NOMO-1 treated with DMSO at 0.1 percent for 48 hours (cell line): ENCODE results near the gene LAYN.

ENCODE experiments used
- DNase-seq: peaks from one replicate; lab custom pipeline; 2025; ENCODE audit not compliant: unreplicated experiment; lab: John Stamatoyannopoulos, UW

Gene LAYN

DNA sequence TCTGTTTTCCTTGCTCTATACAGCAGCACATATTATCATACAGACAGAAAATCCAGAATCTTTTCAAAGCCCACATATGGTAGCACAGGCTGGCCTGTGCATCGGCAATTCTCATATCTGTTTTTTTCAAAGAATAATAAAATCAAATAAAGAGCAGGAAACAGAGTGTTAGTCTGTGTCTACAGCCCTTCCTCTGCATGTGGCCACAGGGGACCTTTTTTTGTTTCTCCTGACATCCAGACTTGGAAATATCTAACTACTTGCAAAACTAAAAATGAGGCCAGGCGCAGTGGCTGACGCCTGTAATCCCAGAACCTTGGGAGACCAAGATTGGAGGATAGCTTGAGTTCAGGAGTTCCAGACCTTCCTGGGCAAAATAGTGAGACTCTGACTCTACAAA, 20.3 kb downstream of the LAYN start:
- no peak for DNase-seq

DNA sequence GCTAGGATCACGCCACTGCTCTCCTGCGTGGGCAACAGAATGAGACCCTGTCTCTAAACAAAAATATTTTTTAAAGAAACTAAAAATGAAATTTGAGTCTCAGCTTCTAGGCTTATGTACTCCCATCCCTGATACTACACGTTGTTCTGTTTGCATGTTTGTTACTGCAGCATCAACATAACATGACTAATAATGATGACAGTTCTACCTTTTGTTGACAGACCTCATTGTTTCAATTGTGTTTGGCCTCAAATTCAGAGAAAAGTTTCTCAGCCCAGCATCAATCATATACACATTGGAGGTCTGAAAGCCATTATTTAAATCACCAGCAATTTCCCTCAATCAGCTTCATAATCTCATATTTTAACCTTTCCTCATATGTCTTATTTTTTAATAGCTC, 20.8 kb downstream of the LAYN start:
- DNase-seq: no peak

DNA sequence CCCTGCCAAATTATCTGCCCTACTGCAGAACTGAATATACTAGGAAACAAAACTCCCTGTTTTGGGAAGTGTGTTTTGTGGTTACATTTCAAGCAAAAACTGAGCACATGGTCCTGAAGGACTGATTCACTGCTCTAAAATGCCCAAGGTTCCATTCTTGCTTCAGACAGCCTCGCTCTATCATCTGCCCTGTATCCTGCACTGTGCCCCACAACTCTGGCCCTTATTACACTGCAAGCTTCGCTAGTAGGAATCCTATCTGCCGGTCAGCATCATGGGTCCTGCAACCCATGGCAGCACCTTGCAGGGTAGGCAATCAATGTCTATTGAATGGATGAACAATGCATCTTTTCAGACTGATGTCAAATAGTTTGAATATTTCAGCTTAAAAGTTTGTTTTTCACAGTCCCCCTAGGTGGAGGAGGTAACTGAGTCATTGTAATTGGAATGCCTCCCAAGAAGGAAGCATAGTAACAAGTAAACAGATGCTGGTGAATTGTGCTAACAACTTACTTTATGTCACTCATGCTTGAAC, 21.3 kb downstream of the LAYN start:
- no peak for DNase-seq

DNA sequence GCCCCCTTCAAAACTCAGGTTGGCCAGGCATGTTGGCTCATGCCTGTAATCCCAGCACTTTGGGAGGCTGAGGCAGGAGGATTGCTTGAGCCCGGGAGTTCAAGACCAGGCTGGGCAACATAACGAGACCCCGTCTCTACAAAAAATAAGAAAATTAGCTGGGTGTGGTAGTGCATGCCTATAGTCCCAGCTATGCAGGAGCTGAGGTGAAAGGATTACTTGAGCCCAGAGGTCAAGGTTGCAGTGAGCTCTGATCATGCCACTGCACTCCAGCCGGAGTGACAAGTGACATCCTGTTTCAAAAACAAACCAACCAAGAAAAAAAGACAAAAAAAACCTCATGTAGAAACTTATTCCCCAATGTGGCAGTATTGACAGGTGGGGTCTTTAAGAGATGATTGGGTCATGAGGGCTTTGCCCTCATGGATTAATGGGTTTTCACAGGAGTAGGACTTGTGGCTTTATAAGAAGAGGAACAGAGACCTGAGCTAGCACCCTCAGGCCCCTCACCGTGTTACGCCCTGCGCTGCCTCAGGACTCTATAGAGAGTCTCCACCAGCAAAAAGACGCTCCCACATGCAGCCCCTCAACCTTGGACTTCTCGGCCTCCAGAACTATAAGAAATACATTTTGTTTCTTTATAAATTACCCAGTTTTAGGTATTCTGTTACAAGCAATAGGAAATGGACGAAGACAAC, 22.3 kb downstream of the LAYN start:
- DNase-seq: no peak

DNA sequence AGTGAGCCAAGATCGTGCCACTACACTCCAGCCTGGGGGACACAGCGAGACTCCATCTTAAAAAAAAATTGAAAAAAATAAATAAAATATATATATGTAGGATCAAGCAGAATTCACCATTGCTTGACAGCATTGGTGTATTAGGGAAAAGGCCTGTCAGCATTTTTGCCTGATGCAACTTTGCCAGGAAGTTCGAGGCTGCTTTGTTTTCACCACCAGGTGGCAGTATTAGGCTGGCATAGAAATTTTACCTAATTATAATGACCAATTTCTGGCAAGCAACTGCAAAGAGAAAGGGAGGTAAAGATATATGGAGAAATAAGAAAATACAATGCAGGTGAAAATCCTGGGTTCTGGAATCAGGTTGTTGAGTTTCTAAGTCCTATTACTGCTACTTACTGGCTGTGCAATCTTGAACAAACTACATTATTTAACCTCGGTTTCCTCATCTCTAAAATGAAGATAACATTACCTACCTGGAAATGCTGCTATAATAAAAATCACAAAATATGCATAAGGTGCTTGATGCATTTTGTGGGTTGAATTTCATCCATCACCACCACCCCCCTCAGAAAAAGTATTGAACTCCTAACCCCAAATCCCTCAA, 24.7 kb downstream of the LAYN start:
- DNase-seq: peak; percentile 43

DNA sequence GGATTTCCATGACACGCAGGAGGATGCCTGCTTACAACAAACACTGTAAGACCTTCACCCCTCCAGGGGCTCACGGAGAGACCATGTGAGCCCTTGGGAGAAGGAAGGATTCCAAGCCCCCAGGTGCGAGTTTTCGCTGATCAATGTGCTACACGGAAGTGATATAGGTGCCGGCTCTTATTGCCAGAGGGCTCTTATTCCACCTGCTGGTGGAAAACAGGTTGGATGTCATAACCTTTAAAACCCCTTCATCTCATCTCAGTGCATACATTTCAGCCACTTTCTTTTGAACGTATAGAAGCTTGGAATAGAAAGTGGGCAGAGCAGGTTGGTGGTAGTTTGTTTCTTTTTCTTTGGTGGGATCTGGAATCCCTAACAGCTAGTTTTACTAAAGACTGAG, 25.8 kb downstream of the LAYN start:
- DNase-seq: no peak

DNA sequence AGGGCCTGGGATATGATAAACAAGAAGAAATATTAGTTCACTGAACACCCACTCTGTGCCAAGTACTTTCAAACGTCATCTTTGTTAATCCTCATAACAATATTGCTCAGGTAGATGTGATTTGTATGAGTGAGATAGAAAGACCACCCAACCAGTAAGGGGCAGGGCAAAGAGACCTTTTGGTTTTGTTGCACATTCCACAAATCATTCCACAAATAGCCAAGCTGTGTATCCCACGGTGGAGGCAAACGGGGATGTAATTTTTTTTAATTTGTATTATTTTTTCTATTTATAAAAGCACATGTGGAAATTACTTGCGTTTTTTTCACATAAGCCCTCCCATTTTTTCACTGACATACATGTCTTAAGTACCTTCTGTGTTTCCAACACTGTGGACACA, 29.0 kb downstream of the LAYN start:
- DNase-seq: no peak

DNA sequence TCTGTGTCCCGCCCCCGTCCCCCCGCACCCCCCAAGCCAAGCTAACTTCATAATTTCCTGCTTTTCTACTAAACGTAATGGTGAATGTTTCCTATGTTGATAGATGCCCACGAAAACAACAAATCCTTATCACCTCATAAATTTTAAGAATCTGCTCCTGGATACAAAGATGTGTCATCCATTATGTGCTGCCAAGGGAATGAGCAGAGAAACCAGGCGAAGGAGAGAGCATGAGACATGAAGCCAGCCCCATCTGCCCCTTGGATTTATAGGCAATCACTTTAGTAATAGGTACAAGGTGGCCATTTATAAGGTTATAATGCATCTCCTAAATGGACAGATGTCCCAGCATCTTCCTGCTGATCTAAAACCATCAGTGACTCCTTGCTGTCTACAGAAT, 30.3 kb downstream of the LAYN start:
- DNase-seq: no peak

DNA sequence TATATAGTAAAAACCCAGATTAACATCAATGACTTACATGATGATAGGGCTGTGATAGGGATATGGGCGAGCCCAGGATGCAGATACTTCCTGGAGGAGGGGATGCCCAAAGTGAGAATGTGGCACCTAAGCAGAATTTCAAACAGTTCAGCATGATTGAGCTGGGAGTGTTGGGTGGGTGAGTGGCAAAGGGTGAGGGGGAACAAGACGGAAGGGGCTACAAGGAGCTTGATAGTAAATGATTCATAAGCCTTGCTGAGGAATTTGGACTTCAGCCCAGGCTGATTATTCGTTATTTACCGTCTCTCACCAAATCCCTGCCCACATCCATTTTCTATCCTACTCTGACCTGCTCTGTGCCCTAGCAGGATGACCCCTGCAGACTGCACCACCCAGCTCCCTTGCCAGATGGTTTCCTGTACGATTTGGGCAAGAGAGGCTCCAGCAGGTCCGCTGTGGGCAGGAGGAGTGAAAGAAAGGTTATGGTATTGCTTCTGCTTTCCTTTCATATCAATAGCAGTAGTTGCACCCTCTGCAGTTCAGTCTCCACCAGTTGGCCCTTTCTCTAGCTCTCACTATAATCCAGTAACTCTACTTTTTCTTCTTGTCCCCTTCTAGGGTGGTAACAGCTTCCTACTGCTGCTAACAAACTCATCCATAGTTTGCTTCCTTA, 31.4 kb downstream of the LAYN start:
- DNase-seq: no peak

DNA sequence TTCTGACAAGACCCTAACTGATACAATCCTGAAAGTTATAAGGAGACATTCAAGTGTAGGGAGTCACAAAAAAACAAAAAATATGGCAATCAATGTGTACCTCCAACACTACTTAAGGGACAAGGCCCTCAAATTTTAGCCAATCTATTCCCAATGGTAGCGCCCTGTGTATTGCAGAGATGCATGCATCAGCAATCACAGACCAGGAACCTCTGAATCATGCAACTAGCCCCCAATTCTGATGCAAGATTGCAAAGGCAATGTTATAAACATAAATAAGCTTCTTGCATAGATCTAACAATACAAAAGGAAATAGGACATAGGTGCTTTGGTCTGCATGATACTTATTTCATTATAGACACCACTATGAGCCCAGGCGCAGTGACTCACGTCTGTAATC, 32.1 kb downstream of the LAYN start:
- DNase-seq: no peak

DNA sequence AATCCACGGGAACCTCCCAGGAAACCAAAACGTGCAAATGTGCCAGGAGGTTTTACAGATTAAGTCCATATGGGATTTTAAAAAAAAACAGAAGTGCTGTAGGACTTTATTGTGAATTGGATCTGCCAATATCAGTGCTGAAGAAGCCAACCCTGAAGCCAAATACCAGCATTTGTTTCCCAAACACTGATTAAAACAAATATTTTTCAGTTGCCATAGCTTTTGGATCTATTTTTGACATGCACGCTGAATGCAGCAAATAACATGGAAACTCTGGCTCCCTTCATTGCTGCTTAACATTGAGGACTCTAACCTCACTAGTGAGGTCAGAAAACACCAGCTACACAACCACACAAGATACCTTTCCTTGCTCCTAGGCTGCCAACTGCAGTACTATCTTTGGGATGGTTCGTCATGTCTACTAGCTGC, 33.3 kb downstream of the LAYN start:
- no peak for DNase-seq

DNA sequence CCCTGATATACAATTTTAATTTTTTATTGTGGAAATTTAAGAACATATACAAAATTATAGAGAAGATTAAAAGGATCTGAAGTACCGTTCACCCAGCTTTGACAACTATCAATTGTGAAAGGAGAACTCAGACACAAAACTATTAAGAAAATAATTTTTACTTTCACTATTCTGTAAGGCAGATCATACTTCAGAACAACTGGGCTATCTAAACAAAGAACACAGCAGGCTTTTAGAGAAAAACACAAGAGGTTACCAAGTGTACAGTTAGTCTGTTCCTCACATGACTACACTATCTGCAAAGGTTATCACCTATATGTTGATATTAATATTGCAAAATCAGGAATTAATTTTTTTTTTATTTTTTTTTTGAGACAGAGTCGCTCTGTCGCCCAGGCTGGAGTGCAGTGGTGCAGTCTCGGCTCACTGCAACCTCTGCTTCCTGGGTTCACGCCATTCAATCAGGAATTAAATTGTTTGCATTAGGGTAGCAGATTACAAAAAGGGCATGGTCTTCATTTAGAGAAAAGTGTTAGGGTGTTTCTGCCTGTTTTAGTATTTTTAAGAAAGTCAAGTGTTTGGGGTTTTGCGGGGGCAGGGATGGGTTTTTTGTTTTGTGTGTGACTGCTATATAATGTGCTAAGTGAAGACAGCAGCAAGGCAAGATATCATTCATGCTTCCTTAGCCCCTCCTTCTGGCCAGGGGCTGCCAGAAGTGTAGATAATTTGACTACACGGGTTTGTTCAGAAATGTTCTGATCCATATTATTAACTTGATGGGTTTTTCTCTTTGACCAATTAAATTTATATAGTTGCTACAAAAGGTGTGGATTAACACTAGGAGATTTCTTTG, 34.1 kb downstream of the LAYN start:
- DNase-seq: no peak

DNA sequence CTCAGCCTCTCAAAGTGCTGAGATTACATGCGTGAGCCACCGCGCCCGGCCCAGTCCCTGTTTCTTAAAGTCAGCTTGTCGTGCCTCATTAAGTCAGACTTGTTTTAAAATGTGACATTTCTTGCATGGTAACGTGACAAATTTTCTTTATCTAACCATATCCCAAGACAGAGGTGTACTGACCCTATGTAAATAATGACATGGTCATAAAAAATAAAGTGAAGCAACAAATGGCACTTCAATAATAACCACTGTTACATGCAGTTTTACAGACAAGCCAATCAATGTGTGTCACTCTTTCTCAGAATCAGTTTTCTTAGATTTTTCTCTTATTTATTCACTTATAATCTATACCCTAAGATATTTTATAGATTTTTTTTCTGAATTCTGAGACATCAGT, 35.2 kb downstream of the LAYN start:
- no peak for DNase-seq

DNA sequence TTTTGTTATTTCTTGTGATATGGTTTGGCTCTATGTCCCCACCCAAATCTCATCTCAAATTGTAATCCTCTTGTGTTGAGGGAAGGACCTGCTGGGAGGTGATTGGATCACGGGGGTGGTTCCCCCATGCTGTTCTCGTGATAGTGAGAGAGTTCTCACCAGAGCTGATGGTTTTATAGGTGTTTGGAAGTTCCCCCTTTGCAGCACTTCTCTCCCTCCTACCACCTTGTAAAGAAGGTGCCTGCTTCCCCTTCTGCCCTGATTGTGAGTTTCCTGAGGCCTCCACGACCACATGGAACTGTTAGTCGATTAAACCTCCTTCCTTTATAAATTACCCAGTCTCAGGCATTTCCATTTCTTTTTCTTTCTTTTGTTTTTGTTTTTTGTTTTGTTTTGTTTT, 37.3 kb downstream of the LAYN start:
- DNase-seq: peak; percentile 12

DNA sequence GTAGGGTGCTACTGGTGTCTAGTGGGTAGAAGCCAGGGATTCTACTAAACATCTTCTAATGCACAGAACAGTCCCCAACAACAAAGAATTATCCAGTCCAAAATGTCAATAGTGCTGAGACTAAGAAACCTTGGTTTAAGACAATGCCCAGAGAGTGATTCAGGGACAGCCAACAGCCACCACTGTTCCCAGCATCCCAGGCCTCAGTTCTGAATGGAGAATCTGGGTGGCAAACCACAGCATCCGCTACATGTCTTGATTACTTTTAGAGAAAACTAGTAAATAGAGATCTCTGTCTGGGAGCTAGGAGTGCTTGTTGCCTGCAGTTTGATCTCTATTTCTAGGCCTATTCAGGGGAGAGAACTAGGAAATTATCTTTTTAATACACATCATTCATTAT, 40.8 kb downstream of the LAYN start:
- no peak for DNase-seq

DNA sequence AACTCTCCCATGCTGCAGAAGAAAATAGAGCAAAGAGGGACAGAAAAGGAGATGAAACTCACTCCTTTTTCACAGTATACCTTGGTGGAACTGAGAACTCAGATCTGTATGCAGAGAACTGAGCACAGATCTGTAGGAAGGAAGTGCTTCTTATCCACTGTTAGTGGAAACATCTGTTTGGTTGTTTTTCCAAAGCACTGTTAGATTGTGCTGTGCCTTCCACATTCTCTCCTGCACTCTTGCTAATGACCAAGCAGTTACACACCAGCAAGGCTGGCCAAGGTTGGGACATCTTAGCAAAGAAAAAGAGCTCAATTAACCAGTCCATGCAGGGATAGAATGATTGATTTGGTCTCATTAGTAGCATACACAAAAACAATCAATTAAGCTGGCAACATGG, 41.6 kb downstream of the LAYN start:
- no peak for DNase-seq

DNA sequence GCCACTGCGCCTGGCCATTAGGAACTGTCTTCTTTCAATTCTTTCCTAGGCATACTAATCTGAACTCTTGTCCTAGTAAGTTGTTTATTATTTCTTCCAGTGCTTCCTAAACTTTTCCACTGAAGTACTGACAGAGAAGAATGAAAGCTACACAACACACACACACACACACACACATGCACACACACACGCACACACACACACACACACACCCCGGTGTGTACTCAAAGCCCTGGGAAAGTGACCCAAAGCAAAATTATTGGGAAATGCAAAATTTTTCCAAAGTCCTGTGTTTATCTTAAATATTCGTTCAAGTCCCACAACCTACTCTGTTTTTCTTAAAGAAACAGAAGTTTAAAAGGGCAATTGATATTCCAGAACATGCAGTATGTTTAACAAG, 42.4 kb downstream of the LAYN start:
- DNase-seq: no peak

DNA sequence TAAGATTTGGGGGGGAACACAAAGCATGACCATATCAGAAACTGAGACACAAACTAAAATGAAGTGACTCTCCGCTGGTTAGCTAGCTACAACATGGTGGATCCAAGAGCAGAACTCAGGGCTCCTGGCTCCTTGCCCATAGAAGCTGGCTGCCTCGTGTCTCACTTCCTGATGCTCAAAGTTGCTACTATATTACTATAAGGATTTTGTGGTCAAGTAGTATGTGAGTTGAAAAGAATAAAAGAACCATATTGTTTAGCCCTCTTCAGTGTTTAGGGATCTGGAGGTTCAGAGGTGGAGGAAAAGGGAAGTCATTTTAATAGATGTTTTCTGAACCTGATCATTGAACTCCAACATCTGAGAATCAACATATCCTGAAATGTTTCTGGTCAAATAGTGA, 44.9 kb downstream of the LAYN start:
- DNase-seq: peak; percentile 37

DNA sequence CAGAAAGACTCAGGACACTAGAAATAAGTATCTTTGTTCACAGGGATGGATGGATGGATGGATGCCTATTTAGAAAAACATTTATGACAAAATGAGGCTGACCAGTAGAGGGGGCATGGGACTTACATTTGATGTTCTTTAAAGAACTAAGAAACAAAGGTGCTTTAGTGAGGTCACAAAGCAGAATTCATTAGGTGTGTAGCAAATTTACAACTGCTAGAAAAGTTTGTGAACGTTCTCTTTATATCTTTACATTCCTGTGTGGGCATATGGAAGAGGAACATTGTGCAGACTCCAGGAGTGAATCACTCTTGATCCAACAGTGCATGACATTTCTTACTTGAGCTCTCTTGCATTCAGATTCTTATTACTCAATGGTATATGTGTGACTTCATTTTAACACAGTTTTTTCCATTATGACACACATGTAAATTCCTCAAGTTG, 45.9 kb downstream of the LAYN start:
- peak; percentile 47 for DNase-seq

DNA sequence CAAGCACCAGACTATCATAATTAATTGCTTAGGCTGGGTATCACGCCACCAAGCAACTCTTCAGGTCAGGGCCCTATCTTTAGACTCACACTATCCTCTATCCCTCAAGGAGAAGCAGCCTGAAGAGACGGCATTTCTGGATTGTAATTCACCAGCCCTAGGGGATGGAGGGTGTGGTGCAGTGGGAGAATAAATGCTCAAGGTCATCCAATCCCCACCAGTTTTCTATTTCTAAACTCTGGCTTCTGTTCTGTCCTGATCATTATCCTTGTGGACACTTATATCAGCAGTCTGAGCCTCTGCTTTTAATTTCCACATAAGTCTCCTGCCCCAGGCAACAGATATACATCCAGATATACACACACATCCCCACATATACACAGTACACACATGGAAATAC, 48.6 kb downstream of the LAYN start:
- no peak for DNase-seq

DNA sequence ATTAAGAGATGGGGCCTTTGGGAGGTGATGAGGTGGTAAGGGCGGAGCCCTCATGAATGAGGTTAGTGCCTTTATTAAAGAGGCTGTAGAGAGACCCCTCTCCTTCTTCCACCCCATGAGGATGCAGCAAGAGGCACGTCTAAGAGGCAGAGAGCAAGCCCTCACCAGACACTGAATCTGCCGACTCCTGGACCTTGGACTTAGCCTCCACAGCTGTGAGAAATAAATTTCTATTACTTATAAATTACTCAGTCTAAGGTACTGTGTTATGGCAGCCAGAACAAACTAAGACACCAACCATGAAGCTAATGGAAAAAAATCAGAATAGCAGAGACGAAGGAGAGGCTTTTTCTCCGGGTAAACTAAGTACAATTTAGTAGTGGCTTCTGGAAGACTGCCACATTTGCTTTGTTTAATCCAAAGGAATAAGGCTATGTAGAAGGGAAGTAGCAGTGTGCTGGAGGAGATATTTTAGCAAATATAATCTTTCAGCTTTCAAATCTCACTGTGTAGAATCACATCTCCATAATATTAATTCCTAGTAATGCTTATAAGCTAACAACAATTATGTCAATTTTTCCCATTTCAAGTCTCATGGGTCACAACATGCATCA, 49.5 kb downstream of the LAYN start:
- DNase-seq: no peak
